CD4-positive, alpha-beta T cell (primary cell): ENCODE data around the gene MAST4. TPM values are rescaled to one million over a fixed set of nuclear protein-coding genes. Genes with fewer than 3 reads are reported as not detected.

Experiments
- ATAC-seq: fragments of 200-7000 bp; cut with Tn5 transposase; one replicate; pipeline ENCODE4 v1.10.0; 2022; ENCODE audit warnings: mild to moderate bottlenecking; ENCODE audit not compliant: poor library complexity
- CTCF ChIA-PET: fragments of 350-600 bp; sonication (Branson Sonifier 250); formaldehyde crosslinking; loops from one replicate; lab custom pipeline; 2021; ENCODE audit warnings: antibody characterized with exemption, inconsistent platforms; lab: Charles Lee
- POLR2A ChIA-PET: fragments of 350-600 bp; sonication (Branson Sonifier 250); formaldehyde crosslinking; loops from one replicate; lab custom pipeline; 2021; ENCODE audit warnings: antibody characterized with exemption, inconsistent platforms; lab: Charles Lee
- DNase-seq, 14 experiments: peaks; one replicate each; pipeline ENCODE4 v3.0.0-alpha.2; 2013 to 2020; ENCODE audit warnings: mixed read lengths in 2 of 14
- H3K27ac ChIP-seq, 2 donors: one replicate each; pipeline versions ENCODE4 v1.5.1 to v1.7.0; 2013; ENCODE audit warnings: low read length in 2 of 2, low read depth in 1 of 2, mild to moderate bottlenecking in 1 of 2
- H3K27me3 ChIP-seq, 2 experiments: 1 replicate in 1 of 2; 2 replicates in 1 of 2; pipeline versions ENCODE4 v1.6.1 to v1.7.0; 2013; ENCODE audit warnings: low read length in 2 of 2, control low read depth in 1 of 2, mild to moderate bottlenecking in 1 of 2, moderate library complexity in 1 of 2; ENCODE audit not compliant: insufficient read depth in 2 of 2, control insufficient read depth in 1 of 2
- H3K36me3 ChIP-seq: one replicate; pipeline ENCODE4 v1.6.1; 2013; ENCODE audit warnings: low read length, control low read depth; ENCODE audit not compliant: insufficient read depth
- H3K4me1 ChIP-seq: one replicate; pipeline ENCODE4 v1.6.1; 2013; ENCODE audit warnings: low read length, control low read depth; ENCODE audit not compliant: insufficient read depth
- H3K4me3 ChIP-seq: one replicate; pipeline ENCODE4 v1.5.1; 2013; ENCODE audit warnings: mild to moderate bottlenecking, low read length, moderate library complexity
- H3K9me3 ChIP-seq, 2 experiments: 1 replicate in 1 of 2; 2 replicates in 1 of 2; pipeline versions ENCODE4 v1.6.1 to v1.7.0; 2013; ENCODE audit warnings: low read length in 2 of 2, mild to moderate bottlenecking in 2 of 2, control low read depth in 1 of 2, moderate library complexity in 1 of 2; ENCODE audit not compliant: control insufficient read depth in 1 of 2, insufficient read depth in 1 of 2
- H3K27ac Mint-ChIP-seq: one replicate; pipeline ENCODE4 v1.8.0; 2020; ENCODE audit warnings: mixed read lengths
- H3K27me3 Mint-ChIP-seq: one replicate; pipeline ENCODE4 v1.8.0; 2021; ENCODE audit warnings: mixed read lengths
- H3K36me3 Mint-ChIP-seq: one replicate; pipeline ENCODE4 v1.8.0; 2021; ENCODE audit warnings: low read depth, mixed read lengths
- H3K4me1 Mint-ChIP-seq: one replicate; pipeline ENCODE4 v1.8.0; 2021; ENCODE audit warnings: low read depth, mixed read lengths
- H3K4me3 Mint-ChIP-seq: one replicate; pipeline ENCODE4 v1.8.0; 2020; ENCODE audit warnings: mild to moderate bottlenecking, mixed read lengths
- H3K9me3 Mint-ChIP-seq: one replicate; pipeline ENCODE4 v1.8.0; 2020; ENCODE audit warnings: mixed read lengths
- intact Hi-C, 2 experiments: fragments of 100-400 bp; cut with DNase I in 1 of 2; cut with micrococcal nuclease in 1 of 2; formaldehyde crosslinking; loops; one replicate each; pipeline versions ENCODE4 v1.15.1 to v1.9.0; 2023 to 2025; cut with DNase I, micrococcal nuclease
- total RNA-seq, 174 experiments: library from RNA in 2 of 174; stranded (reverse) in 2 of 174; gene quantifications; one replicate each; pipeline ENCODE4 v1.2.3 and lab custom pipeline; 2021 to 2026
- TF ChIP-seq, protein P1 (sequence below): fragments of 200-600 bp; IDR thresholded peaks from one replicate; pipeline ENCODE4 v1.8.0; 2022; ENCODE audit warnings: antibody characterized with exemption, mild to moderate bottlenecking

MAST4 gene
- total RNA-seq, 2 experiments from 2014 or later = 21.3 to 21.6 TPM

DNA sequence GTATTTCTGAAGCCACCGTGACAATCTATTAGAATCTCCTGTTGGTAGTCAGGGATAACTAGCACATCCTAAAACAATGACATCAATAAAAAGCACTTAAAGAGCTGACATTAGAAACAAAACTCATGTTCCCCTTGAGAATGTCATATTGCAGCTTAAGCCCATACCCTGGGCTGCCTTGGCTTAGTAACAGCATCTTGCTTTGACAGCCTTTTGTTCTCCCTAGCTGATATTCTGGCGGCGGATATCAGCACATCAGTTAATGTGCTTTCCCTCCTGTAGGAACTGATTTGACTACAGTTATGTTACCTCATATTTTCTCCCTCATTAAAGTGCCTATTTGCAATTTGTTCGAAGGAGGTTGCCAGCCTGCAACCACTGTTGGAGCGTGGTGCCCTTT lies 386.3 kb downstream of the MAST4 start:
- ATAC-seq = no peak
- H3K4me1 ChIP-seq = no peaks in the 10 kb centered on the region
- no peaks in the 10 kb centered on the region for H3K9me3 ChIP-seq
- Mint-ChIP-seq H3K36me3 (no peaks in the 10 kb centered on the region), H3K27me3 (peaks cover 4% of the 10 kb centered on the region), H3K4me1 (no peaks in the 10 kb centered on the region), H3K27ac (no peak overlapping the region), H3K4me3 (no peak overlapping the region), H3K9me3 (no peaks in the 10 kb centered on the region)
- H3K27me3 ChIP-seq = no peaks in the 10 kb centered on the region
- no peak overlapping the region for H3K4me3 ChIP-seq
- no peak for DNase-seq
- H3K36me3 ChIP-seq = no peaks in the 10 kb centered on the region
- ChIA-PET CTCF (no interaction called here), POLR2A (no interaction called here)
- TF ChIP-seq, protein P1, sequence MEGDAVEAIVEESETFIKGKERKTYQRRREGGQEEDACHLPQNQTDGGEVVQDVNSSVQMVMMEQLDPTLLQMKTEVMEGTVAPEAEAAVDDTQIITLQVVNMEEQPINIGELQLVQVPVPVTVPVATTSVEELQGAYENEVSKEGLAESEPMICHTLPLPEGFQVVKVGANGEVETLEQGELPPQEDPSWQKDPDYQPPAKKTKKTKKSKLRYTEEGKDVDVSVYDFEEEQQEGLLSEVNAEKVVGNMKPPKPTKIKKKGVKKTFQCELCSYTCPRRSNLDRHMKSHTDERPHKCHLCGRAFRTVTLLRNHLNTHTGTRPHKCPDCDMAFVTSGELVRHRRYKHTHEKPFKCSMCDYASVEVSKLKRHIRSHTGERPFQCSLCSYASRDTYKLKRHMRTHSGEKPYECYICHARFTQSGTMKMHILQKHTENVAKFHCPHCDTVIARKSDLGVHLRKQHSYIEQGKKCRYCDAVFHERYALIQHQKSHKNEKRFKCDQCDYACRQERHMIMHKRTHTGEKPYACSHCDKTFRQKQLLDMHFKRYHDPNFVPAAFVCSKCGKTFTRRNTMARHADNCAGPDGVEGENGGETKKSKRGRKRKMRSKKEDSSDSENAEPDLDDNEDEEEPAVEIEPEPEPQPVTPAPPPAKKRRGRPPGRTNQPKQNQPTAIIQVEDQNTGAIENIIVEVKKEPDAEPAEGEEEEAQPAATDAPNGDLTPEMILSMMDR = no peak
- intact Hi-C loops = no loop called here
- H3K27ac ChIP-seq = no peak overlapping the region

DNA sequence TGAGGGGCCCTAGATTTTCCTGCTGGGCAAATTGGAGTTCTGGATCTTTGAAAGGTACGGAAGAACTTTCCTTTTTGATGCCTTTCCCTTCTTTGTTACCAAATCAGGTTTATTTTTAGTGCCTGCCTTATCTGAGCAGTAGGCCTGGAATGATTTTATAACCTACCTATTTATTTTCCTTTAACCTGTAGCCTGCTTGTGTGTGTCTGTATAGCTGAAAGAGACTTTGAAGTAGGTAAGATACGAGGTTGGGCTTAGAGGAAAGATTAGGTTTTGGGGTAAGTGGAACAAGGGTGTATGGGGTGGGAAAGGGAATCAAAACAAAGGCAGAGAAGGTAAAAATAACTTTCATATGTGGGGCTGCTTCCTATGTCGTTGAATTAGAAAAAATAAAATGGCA lies 389.2 kb downstream of the MAST4 start:
- TF ChIP-seq, protein P1 = no peak
- H3K36me3 Mint-ChIP-seq = no peaks in the 10 kb centered on the region
- no peak for DNase-seq
- no peak overlapping the region for H3K4me3 Mint-ChIP-seq
- Histone ChIP-seq H3K4me3 (no peak overlapping the region), H3K4me1 (no peaks in the 10 kb centered on the region), H3K9me3 (no peaks in the 10 kb centered on the region), H3K36me3 (no peaks in the 10 kb centered on the region), H3K27me3 (no peaks in the 10 kb centered on the region), H3K27ac (no peak overlapping the region)
- H3K9me3 Mint-ChIP-seq = no peaks in the 10 kb centered on the region
- CTCF ChIA-PET = no interaction called here
- no peaks in the 10 kb centered on the region for H3K27me3 Mint-ChIP-seq
- no peak overlapping the region for H3K27ac Mint-ChIP-seq
- POLR2A ChIA-PET = no interaction called here
- intact Hi-C loops = loop anchor here in 1 of 2 experiments (5.0 kb wide), 2 partner anchors 107 to 162 kb away; no protein-coding TSS in a partner anchor
- no peak for ATAC-seq
- peaks cover 5% of the 10 kb centered on the region for H3K4me1 Mint-ChIP-seq

DNA sequence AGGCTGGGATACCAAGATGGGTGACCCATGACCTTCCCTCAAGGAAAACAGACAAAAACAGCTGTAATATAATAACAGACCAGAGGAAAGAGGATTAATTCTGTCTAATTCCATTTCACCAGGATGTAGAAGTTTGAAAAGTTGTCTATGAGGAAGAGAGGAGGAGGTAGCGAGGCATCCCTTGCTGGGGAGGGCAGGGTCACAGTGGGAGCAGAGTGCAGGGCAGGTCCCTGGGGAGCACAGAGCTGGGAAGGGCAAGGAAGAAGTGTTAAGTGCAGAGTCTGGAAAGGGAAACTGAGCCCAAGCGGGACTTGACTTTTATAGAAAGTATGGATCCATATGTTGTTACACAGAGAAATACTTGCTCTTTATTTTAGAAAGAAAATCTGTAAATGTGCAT lies 389.8 kb downstream of the MAST4 start:
- Histone ChIP-seq H3K9me3 (no peaks in the 10 kb centered on the region), H3K4me1 (no peaks in the 10 kb centered on the region), H3K36me3 (no peaks in the 10 kb centered on the region), H3K4me3 (no peak overlapping the region), H3K27me3 (no peaks in the 10 kb centered on the region), H3K27ac (no peak overlapping the region)
- no peak for DNase-seq
- intact Hi-C loops = loop anchor here in 1 of 2 experiments (5.0 kb wide), 2 partner anchors 106 to 161 kb away; no protein-coding TSS in a partner anchor
- Mint-ChIP-seq H3K9me3 (no peaks in the 10 kb centered on the region), H3K27me3 (no peaks in the 10 kb centered on the region), H3K36me3 (no peaks in the 10 kb centered on the region), H3K27ac (no peak overlapping the region), H3K4me1 (peaks cover 5% of the 10 kb centered on the region), H3K4me3 (no peak overlapping the region)
- TF ChIP-seq, protein P1 = no peak
- ChIA-PET POLR2A (no interaction called here), CTCF (no interaction called here)
- ATAC-seq = no peak
